Testis (tissue), 3 donors: ENCODE measurements around the gene SPRYD3. TPM values are rescaled to one million over a fixed set of nuclear protein-coding genes. Genes with fewer than 3 reads are reported as not detected.

Experiments used
- DNase-seq: peaks from one replicate; pipeline ENCODE4 v3.0.0-alpha.2; 2019
- H3K27ac ChIP-seq, 2 donors: fragments of 200-600 bp; sonication (generic); one replicate each; pipeline ENCODE4 v1.5.1; 2019
- H3K27me3 ChIP-seq: fragments of 200-600 bp; sonication (generic); one replicate; pipeline ENCODE4 v1.5.1; 2019
- H3K36me3 ChIP-seq: fragments of 200-600 bp; sonication (generic); one replicate; pipeline ENCODE4 v1.5.1; 2017; ENCODE audit warnings: low read depth; ENCODE audit errors: missing control alignments
- H3K4me1 ChIP-seq: fragments of 200-600 bp; sonication (generic); one replicate; pipeline ENCODE4 v1.5.1; 2019
- H3K4me3 ChIP-seq, 2 donors: fragments of 200-600 bp; sonication (generic); one replicate each; pipeline ENCODE4 v1.5.1; 2017 to 2019
- H3K9me3 ChIP-seq: fragments of 200-600 bp; sonication (generic); one replicate; pipeline ENCODE4 v1.5.1; 2017
- POLR2A ChIP-seq: fragments of 450-650 bp; IDR thresholded peaks from one replicate; pipeline ENCODE4 v1.6.1; 2017; ENCODE audit warnings: antibody characterized with exemption, mild to moderate bottlenecking, moderate library complexity
- WGBS, 2 donors: methylation state at CpG; one replicate each; pipeline ENCODE4 v1.1.5; 2018; 5-methylcytosine and 5-hydroxymethylcytosine counted together
- intact Hi-C: fragments of 100-400 bp; cut with DNase I; formaldehyde crosslinking; loops from one replicate; pipeline ENCODE4 v1.15.1; 2023; ENCODE audit warnings: low total_unique reads
- polyA plus RNA-seq: library from polyadenylated mRNA; stranded (reverse); fragments of 350-450 nt; fragmentation: Illumina TruSeq; extraction: RNeasy Lipid Tissue Mini Kit (QIAGEN cat#74804); gene quantifications from one replicate; pipeline ENCODE4 v1.2.3, GENCODE V29; 2014; ENCODE audit warnings: low read depth, low replicate concordance; ENCODE audit not compliant: insufficient read depth
- total RNA-seq, 2 donors: library from RNA; depleted of rRNA; stranded (reverse); fragments of >200 nt; gene quantifications; one replicate each; pipeline ENCODE4 v1.2.3, GENCODE V29; 2016
- TF ChIP-seq, protein P1 (sequence below), 3 experiments: fragments of 450-650 bp in 2 of 3; fragments of 200-600 bp in 1 of 3; sonication (generic) in 1 of 3; IDR thresholded peaks; one replicate each; pipeline ENCODE4 v1.5.1; 2016 to 2019; ENCODE audit warnings: antibody characterized with exemption in 3 of 3, mild to moderate bottlenecking in 2 of 3, moderate library complexity in 1 of 3

The SPRYD3 gene
- total and polyA plus RNA-seq, 3 donors from 2014 or later: 27.7 to 29.5 (median 29.5) TPM

DNA sequence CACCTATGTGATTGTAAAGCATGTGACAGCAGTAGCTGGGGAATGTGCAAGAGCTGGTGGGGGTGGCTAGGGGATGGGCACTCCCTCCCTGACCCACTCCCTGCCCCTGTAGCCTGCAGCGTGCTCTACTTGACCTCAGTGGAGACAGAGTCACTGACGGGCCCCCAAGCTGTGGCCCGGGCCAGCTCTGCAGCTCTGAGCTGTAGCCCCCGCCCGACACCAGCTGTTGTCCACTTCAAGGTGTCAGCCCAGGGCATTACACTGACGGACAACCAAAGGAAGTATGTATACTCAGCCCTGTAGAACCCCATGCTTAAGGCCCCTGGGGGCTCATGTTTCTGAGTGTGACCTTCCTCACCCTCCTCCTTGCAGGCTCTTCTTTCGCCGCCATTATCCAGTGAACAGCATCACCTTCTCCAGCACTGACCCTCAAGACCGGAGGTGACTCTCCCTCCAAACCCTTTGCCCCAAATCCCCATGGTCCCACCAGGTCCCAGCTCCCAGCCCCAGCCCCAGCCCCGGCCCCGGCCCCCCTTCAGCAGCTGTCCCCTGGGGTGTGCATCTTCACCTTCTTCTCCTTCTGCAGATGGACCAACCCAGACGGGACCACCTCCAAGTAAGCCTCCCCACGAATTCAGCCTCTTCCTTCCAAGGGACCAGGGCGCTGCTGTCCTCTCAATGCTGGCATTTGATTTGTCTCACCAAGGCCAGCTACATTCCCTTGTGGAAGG, 16.0 kb downstream of the SPRYD3 start:
- DNase-seq: peak; percentile 12
- TF ChIP-seq, protein P1, sequence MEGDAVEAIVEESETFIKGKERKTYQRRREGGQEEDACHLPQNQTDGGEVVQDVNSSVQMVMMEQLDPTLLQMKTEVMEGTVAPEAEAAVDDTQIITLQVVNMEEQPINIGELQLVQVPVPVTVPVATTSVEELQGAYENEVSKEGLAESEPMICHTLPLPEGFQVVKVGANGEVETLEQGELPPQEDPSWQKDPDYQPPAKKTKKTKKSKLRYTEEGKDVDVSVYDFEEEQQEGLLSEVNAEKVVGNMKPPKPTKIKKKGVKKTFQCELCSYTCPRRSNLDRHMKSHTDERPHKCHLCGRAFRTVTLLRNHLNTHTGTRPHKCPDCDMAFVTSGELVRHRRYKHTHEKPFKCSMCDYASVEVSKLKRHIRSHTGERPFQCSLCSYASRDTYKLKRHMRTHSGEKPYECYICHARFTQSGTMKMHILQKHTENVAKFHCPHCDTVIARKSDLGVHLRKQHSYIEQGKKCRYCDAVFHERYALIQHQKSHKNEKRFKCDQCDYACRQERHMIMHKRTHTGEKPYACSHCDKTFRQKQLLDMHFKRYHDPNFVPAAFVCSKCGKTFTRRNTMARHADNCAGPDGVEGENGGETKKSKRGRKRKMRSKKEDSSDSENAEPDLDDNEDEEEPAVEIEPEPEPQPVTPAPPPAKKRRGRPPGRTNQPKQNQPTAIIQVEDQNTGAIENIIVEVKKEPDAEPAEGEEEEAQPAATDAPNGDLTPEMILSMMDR (IDR thresholded peaks at IDR 0.05): no peak
- no peak for TF ChIP-seq POLR2A
- no peaks in the 10 kb centered on the region for H3K27me3 ChIP-seq
- intact Hi-C loops: no loop called here
- H3K9me3 ChIP-seq: no peaks in the 10 kb centered on the region
- 66 to 75% methylated on average over 14 of the region's 14 CpGs for WGBS, 2 donors
- H3K4me1 ChIP-seq: peaks cover 72% of the 10 kb centered on the region
- H3K27ac ChIP-seq: peak overlapping the region; percentile 4 to 86
- H3K36me3 ChIP-seq: no peaks in the 10 kb centered on the region
- no peak overlapping the region for H3K4me3 ChIP-seq

DNA sequence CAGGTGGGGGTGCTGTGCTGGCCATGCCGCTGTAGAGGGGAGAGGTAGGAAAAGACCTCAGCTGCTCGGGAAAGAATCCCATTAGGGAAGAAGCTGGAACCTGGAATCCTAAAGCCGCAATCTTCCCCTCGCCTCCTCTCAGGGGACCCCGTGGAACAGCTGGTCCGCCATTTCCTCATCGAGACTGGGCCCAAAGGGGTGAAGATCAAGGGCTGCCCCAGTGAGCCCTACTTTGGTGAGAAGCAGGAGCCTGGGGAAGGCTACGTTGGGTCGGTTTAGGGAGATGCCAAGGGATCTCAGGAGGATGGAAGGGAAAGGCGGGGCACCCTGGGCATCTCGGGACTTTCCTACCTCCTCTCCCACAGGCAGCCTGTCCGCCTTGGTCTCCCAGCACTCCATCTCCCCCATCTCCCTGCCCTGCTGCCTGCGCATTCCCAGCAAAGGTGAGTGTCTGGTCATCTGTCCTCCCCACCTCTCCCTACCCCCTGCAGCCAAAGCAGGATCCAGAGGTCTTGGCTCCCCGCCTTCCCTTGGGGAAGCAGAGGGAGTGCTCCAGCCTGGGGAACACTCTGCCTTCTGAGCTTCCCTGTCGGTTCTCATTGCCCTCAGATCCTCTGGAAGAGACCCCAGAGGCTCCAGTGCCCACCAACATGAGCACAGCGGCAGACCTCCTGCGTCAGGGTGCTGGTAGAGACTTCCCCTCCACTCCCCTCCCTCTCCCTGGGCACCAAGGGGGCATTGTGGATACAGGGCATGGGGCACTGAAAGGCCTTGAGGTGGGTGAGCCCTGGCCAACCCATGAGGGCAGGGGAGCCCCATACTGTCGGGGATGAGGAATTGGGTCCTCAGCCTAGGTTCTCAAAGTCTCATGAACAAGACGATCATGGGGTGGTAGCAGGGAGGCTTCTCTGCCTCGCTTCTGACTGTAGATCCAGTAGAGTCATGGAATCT, 16.9 kb downstream of the SPRYD3 start:
- intact Hi-C loops: no loop called here
- Histone ChIP-seq H3K4me3 (no peak overlapping the region), H3K27me3 (no peaks in the 10 kb centered on the region), H3K4me1 (peaks cover 64% of the 10 kb centered on the region), H3K36me3 (no peaks in the 10 kb centered on the region), H3K9me3 (no peaks in the 10 kb centered on the region), H3K27ac (peak overlapping the region; percentile 9 to 86)
- no peak for TF ChIP-seq POLR2A
- TF ChIP-seq, protein P1 (IDR thresholded peaks at IDR 0.05): no peak
- WGBS, 2 donors: 66 to 72% methylated on average over 14 to 20 of the region's 20 CpGs
- peak; percentile 14 for DNase-seq

DNA sequence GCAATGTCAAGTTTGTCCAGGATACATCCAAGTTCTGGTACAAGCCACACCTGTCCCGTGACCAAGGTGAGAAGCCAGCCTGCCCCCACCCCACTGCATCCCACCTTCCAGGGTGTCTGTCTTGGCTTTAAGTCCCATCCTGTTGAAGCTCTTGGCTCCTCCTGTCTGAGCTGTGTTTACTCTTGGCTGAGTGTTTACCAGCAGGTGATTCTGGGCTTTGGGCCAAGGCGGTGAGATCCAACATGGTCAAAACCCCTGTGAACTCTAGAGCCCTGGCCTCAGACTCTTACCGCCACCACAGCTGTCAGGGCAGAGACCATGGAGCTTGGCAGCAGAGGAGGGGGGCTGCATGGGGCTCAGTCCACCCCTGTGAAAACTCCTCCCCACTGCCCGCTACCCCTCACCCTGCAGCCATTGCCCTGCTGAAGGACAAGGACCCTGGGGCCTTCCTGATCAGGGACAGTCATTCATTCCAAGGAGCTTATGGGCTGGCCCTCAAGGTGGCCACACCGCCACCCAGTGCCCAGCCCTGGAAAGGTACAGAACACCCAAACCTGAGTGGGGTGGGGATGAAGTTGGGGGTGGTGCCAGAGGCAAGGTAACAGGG, 17.7 kb downstream of the SPRYD3 start:
- Histone ChIP-seq H3K9me3 (no peaks in the 10 kb centered on the region), H3K36me3 (no peaks in the 10 kb centered on the region), H3K27me3 (no peaks in the 10 kb centered on the region), H3K4me1 (peaks cover 60% of the 10 kb centered on the region), H3K27ac (peak overlapping the region; percentile 9 to 86), H3K4me3 (no peak overlapping the region)
- intact Hi-C loops: no loop called here
- DNase-seq: peak; percentile 20
- no peak for TF ChIP-seq POLR2A
- TF ChIP-seq, protein P1 (IDR thresholded peaks at IDR 0.05): no peak
- 78 to 84% methylated on average over 4 to 5 of the region's 5 CpGs for WGBS, 2 donors

DNA sequence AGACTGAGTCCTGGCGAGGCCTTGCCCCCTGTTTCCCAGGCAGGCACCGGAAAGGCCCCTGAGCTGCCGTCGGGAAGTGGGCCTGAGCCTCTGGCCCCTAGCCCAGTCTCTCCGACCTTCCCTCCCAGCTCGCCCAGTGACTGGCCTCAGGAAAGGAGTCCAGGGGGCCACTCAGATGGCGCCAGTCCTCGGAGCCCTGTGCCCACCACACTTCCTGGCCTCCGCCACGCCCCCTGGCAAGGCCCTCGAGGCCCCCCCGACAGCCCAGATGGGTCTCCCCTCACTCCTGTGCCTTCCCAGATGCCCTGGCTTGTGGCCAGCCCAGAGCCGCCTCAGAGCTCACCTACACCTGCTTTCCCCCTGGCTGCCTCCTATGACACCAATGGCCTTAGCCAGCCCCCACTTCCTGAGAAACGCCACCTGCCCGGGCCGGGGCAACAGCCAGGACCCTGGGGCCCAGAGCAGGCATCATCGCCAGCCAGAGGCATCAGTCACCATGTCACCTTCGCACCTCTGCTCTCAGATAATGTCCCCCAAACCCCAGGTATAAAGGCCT, 18.4 kb downstream of the SPRYD3 start:
- Histone ChIP-seq H3K4me3 (no peak overlapping the region), H3K27ac (peak overlapping the region; percentile 9 to 86), H3K4me1 (peaks cover 54% of the 10 kb centered on the region), H3K27me3 (no peaks in the 10 kb centered on the region), H3K9me3 (no peaks in the 10 kb centered on the region), H3K36me3 (no peaks in the 10 kb centered on the region)
- peak; percentile 12 for DNase-seq
- WGBS, 2 donors: 60 to 70% methylated on average over 1 to 18 of the region's 18 CpGs
- intact Hi-C loops: no loop called here
- TF ChIP-seq, protein P1 (IDR thresholded peaks at IDR 0.05): no peak
- no peak for TF ChIP-seq POLR2A
